Mesenchymal stem cell (in vitro differentiated cells and primary cell): ENCODE data around the gene SCAF1.

Experiments
- DNase-seq: peaks from one replicate; pipeline ENCODE4 v3.0.0-alpha.2; 2013
- H2AFZ ChIP-seq: one replicate; pipeline ENCODE4 v1.6.1; 2013; ENCODE audit warnings: low read depth, mild to moderate bottlenecking, control low read depth, inconsistent platforms, low read length, moderate library complexity
- H2AK5ac ChIP-seq: 2 replicates; pipeline ENCODE4 v1.6.1; 2013; ENCODE audit warnings: low read length, moderate library complexity, mild to moderate bottlenecking, inconsistent platforms; ENCODE audit not compliant: severe bottlenecking
- H2BK120ac ChIP-seq: one replicate; pipeline ENCODE4 v1.6.1; 2013; ENCODE audit warnings: low read depth, mild to moderate bottlenecking, inconsistent platforms, low read length, moderate library complexity
- H2BK12ac ChIP-seq, 2 experiments: one replicate each; pipeline ENCODE4 v1.6.1; 2013; ENCODE audit warnings: inconsistent platforms in 2 of 2, low read length in 2 of 2, mild to moderate bottlenecking in 2 of 2, moderate library complexity in 2 of 2, control low read depth in 1 of 2
- H2BK15ac ChIP-seq: one replicate; pipeline ENCODE4 v1.6.1; 2013; ENCODE audit warnings: mild to moderate bottlenecking, low read depth, inconsistent platforms; ENCODE audit not compliant: poor library complexity, severe bottlenecking
- H2BK5ac ChIP-seq: 2 replicates; pipeline ENCODE4 v1.6.1; 2013; ENCODE audit warnings: low read depth, mild to moderate bottlenecking, low read length, control low read depth, inconsistent platforms; ENCODE audit not compliant: poor library complexity, severe bottlenecking
- H3K14ac ChIP-seq, 2 experiments: one replicate each; pipeline ENCODE4 v1.6.1; 2013; ENCODE audit warnings: inconsistent platforms in 2 of 2, low read length in 2 of 2, control low read depth in 1 of 2, mild to moderate bottlenecking in 1 of 2, moderate library complexity in 1 of 2
- H3K18ac ChIP-seq, 2 experiments: one replicate each; pipeline ENCODE4 v1.6.1; 2013; ENCODE audit warnings: inconsistent platforms in 2 of 2, low read length in 2 of 2, control low read depth in 1 of 2, low read depth in 1 of 2, mild to moderate bottlenecking in 1 of 2
- H3K23ac ChIP-seq, 2 experiments: one replicate each; pipeline ENCODE4 v1.6.1; 2013; ENCODE audit warnings: inconsistent platforms in 2 of 2, low read length in 2 of 2, mild to moderate bottlenecking in 2 of 2, moderate library complexity in 2 of 2, control low read depth in 1 of 2
- H3K27ac ChIP-seq: 2 replicates; pipeline ENCODE4 v1.5.1; 2013; ENCODE audit warnings: mild to moderate bottlenecking, moderate library complexity, low read length, control low read depth, inconsistent platforms; ENCODE audit not compliant: poor library complexity, severe bottlenecking
- H3K27me3 ChIP-seq, 2 experiments: 2 replicates each; pipeline versions ENCODE4 v1.6.1 to v1.7.0; 2013; ENCODE audit warnings: low read length in 2 of 2, mild to moderate bottlenecking in 2 of 2, moderate library complexity in 2 of 2, control low read depth in 1 of 2, inconsistent platforms in 1 of 2; ENCODE audit not compliant: control insufficient read depth in 1 of 2, insufficient read depth in 1 of 2
- H3K36me3 ChIP-seq, 2 experiments: 2 replicates each; pipeline versions ENCODE4 v1.6.1 to v1.7.0; 2013; ENCODE audit warnings: low read length in 2 of 2, control low read depth in 1 of 2, inconsistent platforms in 1 of 2, low read depth in 1 of 2, mild to moderate bottlenecking in 1 of 2; ENCODE audit not compliant: insufficient read depth in 2 of 2, control insufficient read depth in 1 of 2
- H3K4ac ChIP-seq, 2 experiments: one replicate each; pipeline ENCODE4 v1.6.1; 2013; ENCODE audit warnings: inconsistent platforms in 2 of 2, low read length in 2 of 2, mild to moderate bottlenecking in 2 of 2, moderate library complexity in 2 of 2, control low read depth in 1 of 2, low read depth in 1 of 2
- H3K4me1 ChIP-seq: 2 replicates; pipeline ENCODE4 v1.6.1; 2013; ENCODE audit warnings: low read depth, low read length, control low read depth; ENCODE audit not compliant: control insufficient read depth, insufficient read depth
- H3K4me2 ChIP-seq: 2 replicates; pipeline ENCODE4 v1.6.1; 2013; ENCODE audit warnings: low read length, mild to moderate bottlenecking, inconsistent platforms; ENCODE audit not compliant: poor library complexity, severe bottlenecking
- H3K4me3 ChIP-seq, 2 experiments: 2 replicates each; pipeline versions ENCODE4 v1.5.1 to v1.7.0; 2013; ENCODE audit warnings: low read length in 2 of 2, mild to moderate bottlenecking in 2 of 2, control low read depth in 1 of 2, low read depth in 1 of 2; ENCODE audit not compliant: insufficient read depth in 1 of 2
- H3K79me1 ChIP-seq: replicated peaks from 2 replicates; pipeline ENCODE4 v1.6.1; 2013; ENCODE audit warnings: mild to moderate bottlenecking, control low read depth, low read length, inconsistent platforms; ENCODE audit not compliant: poor library complexity, severe bottlenecking
- H3K9ac ChIP-seq: 2 replicates; pipeline ENCODE4 v1.7.0; 2013; ENCODE audit warnings: mild to moderate bottlenecking, low read length, moderate library complexity
- H3K9me3 ChIP-seq: 2 replicates; pipeline ENCODE4 v1.7.0; 2013; ENCODE audit warnings: mild to moderate bottlenecking, low read length; ENCODE audit not compliant: control insufficient read depth
- H4K8ac ChIP-seq: one replicate; pipeline ENCODE4 v1.6.1; 2013; ENCODE audit warnings: inconsistent platforms, mild to moderate bottlenecking, low read length, moderate library complexity
- H4K91ac ChIP-seq: one replicate; pipeline ENCODE4 v1.6.1; 2013; ENCODE audit warnings: mild to moderate bottlenecking, low read length, inconsistent platforms
- WGBS: methylation state at CpG from one replicate; pipeline ENCODE4 v1.1.7; 2013; ENCODE audit warnings: mixed read lengths; 5-methylcytosine and 5-hydroxymethylcytosine counted together

The SCAF1 gene

GRCh38 chr19:49699364-49699763, 57.4 kb downstream of the SCAF1 start:
- H3K27me3 ChIP-seq: no peaks in the 10 kb centered on the region
- no peak overlapping the region for H3K14ac ChIP-seq
- H4K91ac ChIP-seq: no peak overlapping the region
- H3K9ac ChIP-seq: no peak overlapping the region
- no peak overlapping the region for H3K18ac ChIP-seq
- H3K4me3 ChIP-seq: no peak overlapping the region
- no peak overlapping the region for H2BK5ac ChIP-seq
- 93% methylated on average over 4 of the region's 5 CpGs for WGBS
- no peak overlapping the region for H2BK120ac ChIP-seq
- no peak overlapping the region for H2BK12ac ChIP-seq
- no peak overlapping the region for H2AK5ac ChIP-seq
- H3K4me1 ChIP-seq: peaks cover 2% of the 10 kb centered on the region
- no peak overlapping the region for H4K8ac ChIP-seq
- H3K4ac ChIP-seq: no peak overlapping the region
- no peak for DNase-seq
- no peak overlapping the region for H3K27ac ChIP-seq
- H2BK15ac ChIP-seq: no peak overlapping the region
- H3K23ac ChIP-seq: no peak overlapping the region
- H3K4me2 ChIP-seq: no peak overlapping the region
- no peaks in the 10 kb centered on the region for H3K9me3 ChIP-seq
- peaks cover 11 to 29% of the 10 kb centered on the region in 2 experiments for H3K36me3 ChIP-seq
- H3K79me1 ChIP-seq: no peaks in the 10 kb centered on the region
- H2AFZ ChIP-seq: no peak overlapping the region

GRCh38 chr19:49700563-49700962, 58.6 kb downstream of the SCAF1 start:
- Histone ChIP-seq H3K23ac (no peak overlapping the region), H3K4me3 (no peak overlapping the region), H3K27me3 (no peaks in the 10 kb centered on the region), H3K4me2 (no peak overlapping the region), H3K4me1 (peaks cover 2% of the 10 kb centered on the region), H3K79me1 (no peaks in the 10 kb centered on the region), H3K9ac (no peak overlapping the region), H3K14ac (no peak overlapping the region), H4K91ac (no peak overlapping the region), H2BK120ac (no peak overlapping the region), H3K4ac (no peak overlapping the region), H3K18ac (no peak overlapping the region), H2BK12ac (no peak overlapping the region), H4K8ac (no peak overlapping the region), H2BK15ac (no peak overlapping the region), H2AFZ (no peak overlapping the region), H3K36me3 (peaks cover 20 to 40% of the 10 kb centered on the region in 2 experiments), H2AK5ac (no peak overlapping the region), H2BK5ac (no peak overlapping the region), H3K9me3 (no peaks in the 10 kb centered on the region), H3K27ac (no peak overlapping the region)
- 75% methylated on average over 11 of the region's 11 CpGs for WGBS
- no peak for DNase-seq

GRCh38 chr19:49701271-49701786, 59.3 kb downstream of the SCAF1 start:
- H2BK5ac ChIP-seq: no peak overlapping the region
- no peaks in the 10 kb centered on the region for H3K9me3 ChIP-seq
- H4K8ac ChIP-seq: no peak overlapping the region
- 90% methylated on average over 36 of the region's 40 CpGs for WGBS
- H3K27ac ChIP-seq: no peak overlapping the region
- no peak overlapping the region for H2BK15ac ChIP-seq
- no peaks in the 10 kb centered on the region for H3K79me1 ChIP-seq
- peaks cover 21 to 47% of the 10 kb centered on the region in 2 experiments for H3K36me3 ChIP-seq
- no peak for DNase-seq
- no peak overlapping the region for H3K23ac ChIP-seq
- no peak overlapping the region for H3K4ac ChIP-seq
- H2BK120ac ChIP-seq: no peak overlapping the region
- no peak overlapping the region for H2AK5ac ChIP-seq
- no peak overlapping the region for H4K91ac ChIP-seq
- H3K18ac ChIP-seq: no peak overlapping the region
- H2BK12ac ChIP-seq: no peak overlapping the region
- H2AFZ ChIP-seq: no peak overlapping the region
- H3K4me1 ChIP-seq: peaks cover 2% of the 10 kb centered on the region
- H3K14ac ChIP-seq: no peak overlapping the region
- peak overlapping the region in 1 of 2 experiments; percentile 29 for H3K4me3 ChIP-seq
- H3K9ac ChIP-seq: no peak overlapping the region
- no peak overlapping the region for H3K4me2 ChIP-seq
- H3K27me3 ChIP-seq: no peaks in the 10 kb centered on the region

- Histone ChIP-seq H2BK15ac (no peak overlapping the region), H2BK120ac (no peak overlapping the region), H3K4ac (no peak overlapping the region), H3K14ac (no peak overlapping the region), H3K4me1 (peaks cover 2% of the 10 kb centered on the region), H3K4me3 (no peak overlapping the region), H4K8ac (no peak overlapping the region), H3K9me3 (no peaks in the 10 kb centered on the region), H3K4me2 (no peak overlapping the region), H3K27me3 (no peaks in the 10 kb centered on the region), H2AFZ (no peak overlapping the region), H3K18ac (no peak overlapping the region), H2BK5ac (no peak overlapping the region), H4K91ac (no peak overlapping the region), H3K79me1 (no peaks in the 10 kb centered on the region), H3K23ac (no peak overlapping the region), H3K9ac (no peak overlapping the region), H3K27ac (no peak overlapping the region), H3K36me3 (peaks cover 21 to 64% of the 10 kb centered on the region in 2 experiments), H2BK12ac (no peak overlapping the region), H2AK5ac (no peak overlapping the region)
- no peak for DNase-seq
- WGBS: 94% methylated on average over 22 of the region's 22 CpGs
These were observed 63.1 kb downstream of the SCAF1 start for GRCh38 chr19:49704888-49705642.
